Activated CD4-positive, alpha-beta T cell treated with anti-CD3 and anti-CD28 coated beads, Interleukin-2, Interleukin-4, amounts not matched to agents 100 ng/mL and 50 ng/mL, durations not matched to agents 16 hours and 8 hours (primary cell): ENCODE measurements around the gene POC1A.

Experiments used
- DNase-seq: peaks from one replicate; pipeline ENCODE4 v3.0.0-alpha.2; 2020; ENCODE audit warnings: low spot score

POC1A gene

DNA sequence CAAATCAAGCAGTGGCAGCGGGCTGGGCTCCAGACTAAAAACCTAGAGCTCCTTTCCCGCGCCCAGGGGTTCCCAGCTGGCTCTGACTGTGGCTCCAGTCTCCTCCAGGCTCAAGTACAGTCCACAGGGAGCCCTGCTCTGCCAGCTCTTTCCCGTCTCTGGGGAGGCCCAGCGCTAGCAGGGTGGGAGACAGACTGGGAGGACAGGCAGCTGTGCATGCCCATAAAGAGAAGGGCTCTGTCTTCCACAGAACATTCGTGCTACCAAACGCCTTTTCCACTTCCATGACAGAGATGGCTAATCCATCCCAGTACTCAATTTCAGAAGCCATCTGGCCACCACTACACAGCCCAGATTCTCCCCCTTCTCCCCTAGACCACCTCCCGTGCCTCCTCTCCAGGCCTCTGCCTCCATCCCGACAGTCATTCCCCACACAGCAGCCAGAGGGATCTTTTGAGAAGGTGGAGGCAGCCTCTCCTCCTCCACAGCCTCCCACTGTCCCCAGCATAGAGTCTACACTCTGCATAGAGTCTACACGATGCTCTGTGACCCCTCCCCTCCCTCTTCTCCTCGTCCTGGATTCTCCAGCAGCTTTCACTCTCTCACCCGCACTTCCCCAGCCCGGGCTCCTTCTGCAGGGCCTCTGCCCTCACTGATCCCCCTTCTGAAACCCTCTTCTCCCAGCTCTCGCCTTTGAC lies 91.0 kb downstream of the POC1A start:
- DNase-seq, result no peak

DNA sequence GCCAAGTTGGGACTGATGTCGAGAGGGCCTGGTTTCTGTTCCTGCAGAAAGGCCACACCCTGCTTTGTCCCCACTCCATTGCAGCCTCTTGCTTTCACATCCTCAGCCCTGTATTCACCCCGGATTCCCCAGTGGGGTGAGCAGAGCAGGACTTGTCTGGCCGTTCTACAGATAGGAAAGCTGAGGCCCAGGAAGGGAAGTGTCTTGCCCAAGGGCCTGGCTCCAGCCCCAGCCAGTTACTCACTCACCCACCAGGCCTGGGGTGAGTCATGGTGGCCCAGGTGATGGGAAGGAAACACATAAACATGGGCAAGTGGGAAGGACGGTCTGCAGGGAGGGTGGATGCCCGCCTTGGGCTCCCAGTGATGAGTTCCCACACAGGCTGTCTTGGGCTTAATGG lies 91.7 kb downstream of the POC1A start:
- DNase-seq, result no peak

GRCh38 chr3:52061121-52061910 lies 92.9 kb downstream of the POC1A start:
- no peak for DNase-seq

DNA sequence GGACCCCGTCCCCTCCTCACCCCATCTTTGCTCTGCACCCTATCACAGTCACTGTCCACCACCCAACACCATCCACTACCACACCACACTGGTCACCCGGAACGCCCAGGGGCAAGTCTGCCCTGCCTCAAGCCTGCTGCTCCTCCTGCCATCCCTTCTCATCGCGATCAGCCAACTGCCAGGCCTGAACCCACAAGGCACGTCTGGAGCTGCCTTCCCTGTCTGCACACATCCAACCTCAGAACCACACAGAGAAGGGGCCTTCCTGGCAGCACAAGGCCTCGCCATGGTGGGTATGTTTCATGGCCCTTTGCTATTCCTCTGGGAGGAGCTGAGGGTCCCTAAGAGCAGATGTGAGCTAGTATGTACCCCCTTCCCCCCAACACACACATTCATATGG lies 94.4 kb downstream of the POC1A start:
- no peak for DNase-seq

DNA sequence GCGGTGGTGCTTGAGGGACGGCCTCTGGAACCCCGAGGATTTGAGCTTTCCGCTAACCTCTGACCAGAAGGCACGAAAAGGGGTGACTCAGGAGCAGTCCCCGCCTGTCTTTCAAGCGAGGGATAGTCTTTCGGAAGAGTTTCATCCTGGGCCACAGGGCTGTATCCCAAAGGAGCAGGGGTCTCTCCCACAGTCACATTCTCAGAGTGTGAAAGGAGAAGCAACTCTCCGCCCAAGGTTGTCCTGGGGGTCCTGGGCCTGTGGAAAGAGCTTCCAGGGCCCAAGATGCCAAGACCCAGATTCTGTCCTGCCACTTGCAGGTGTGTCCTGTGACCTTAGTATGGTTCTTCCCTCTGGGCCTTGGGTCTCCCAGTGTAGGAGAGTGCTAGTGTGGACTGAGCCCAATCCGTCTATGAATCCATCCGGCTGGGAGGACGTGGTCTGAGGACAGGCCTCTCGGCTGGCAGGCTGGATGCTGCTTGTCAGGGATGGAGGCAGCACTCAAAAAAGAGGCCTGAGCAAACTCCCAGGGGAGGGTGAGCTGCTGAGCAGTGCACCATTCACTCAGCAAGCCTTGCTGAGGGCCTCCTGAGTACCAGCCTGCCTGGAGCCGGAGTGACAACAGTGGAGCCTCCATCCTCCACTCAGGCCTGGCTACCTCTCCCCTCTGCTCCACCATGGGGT lies 96.3 kb downstream of the POC1A start:
- no peak for DNase-seq

GRCh38 chr3:52056968-52057811 lies 97.0 kb downstream of the POC1A start:
- peak; percentile 100 for DNase-seq

- DNase-seq, result peak; percentile 63
Observed at GRCh38 chr3:52056521-52056967, 97.7 kb downstream of the POC1A start, which contains the start of gene DUSP7. TSS of gene DUSP7 (minus strand) at chr3:52056571. CDS start at chr3:52056366, 205 bp downstream.

- peak; percentile 31 for DNase-seq
Observed at GRCh38 chr3:52055537-52056351, 98.5 kb downstream of the POC1A start.

DNA sequence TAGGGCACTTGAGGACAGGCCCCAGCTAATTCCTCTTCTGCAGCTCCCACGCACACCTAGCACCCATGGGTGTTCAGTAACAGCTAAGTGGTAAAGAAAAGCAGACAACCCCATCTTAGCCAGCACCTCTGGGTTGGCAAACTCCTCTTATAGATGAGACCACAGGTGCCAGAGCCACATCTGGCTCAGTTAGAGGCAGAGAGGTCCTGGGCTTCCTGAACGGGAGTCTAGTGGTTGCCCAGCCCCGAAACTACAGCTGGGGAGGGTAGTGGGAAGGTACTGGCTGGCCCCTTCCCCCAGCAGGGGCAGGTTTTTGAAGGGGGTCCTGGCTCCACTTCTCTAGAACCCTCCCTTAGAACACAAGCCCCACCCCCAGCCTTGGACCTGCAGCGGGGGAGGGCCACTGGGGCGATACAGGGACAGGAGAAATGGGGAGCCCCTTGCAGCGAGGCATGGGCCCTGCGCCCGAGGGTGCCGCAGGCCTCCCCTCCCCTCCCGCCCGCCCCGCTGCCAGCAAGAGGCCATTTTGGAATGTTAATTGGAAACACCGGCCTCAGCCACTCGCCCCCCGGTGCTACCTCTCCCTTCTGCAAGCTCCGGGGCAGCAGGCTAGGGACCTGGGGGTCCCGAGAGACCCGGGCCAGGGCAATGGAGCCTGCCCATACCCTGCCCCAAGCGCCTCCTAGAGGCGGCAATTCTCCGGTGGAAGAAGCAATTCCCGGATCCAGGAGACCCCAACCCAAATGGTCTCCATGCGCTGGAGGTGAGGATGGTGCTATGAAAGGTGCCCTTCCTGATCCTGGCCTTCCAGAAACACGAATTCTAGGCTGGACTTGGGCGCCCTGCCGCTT lies 99.3 kb downstream of the POC1A start:
- DNase-seq, result peak; percentile 6

GRCh38 chr3:52053307-52054304 lies 100.6 kb downstream of the POC1A start:
- peak; percentile 33 for DNase-seq

- DNase-seq, result peak; percentile 69
Observed at GRCh38 chr3:52052831-52053306, 101.4 kb downstream of the POC1A start.

DNA sequence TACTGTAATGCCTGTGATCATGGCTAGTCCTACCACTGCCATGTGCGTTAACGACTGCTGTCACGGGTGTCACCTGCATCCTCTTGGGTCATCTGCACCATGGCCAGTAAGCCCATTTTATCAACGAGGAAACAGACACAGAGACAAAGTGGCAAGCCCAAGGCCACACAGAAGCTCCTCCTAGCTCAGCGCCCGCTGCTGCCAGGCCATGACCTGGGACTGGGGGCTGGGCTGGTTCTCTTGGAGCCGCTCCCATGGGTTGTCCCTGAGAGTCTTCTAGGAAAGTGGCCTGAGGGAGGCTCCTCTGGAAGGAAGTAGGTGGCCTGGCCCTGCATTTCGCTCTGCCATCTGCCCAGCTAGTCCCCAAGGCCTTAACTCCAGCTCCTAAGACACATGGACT lies 102.8 kb downstream of the POC1A start:
- DNase-seq, result no peak

GRCh38 chr3:52050571-52050970 lies 103.7 kb downstream of the POC1A start:
- no peak for DNase-seq

GRCh38 chr3:52049503-52049902 lies 104.7 kb downstream of the POC1A start:
- no peak for DNase-seq

DNA sequence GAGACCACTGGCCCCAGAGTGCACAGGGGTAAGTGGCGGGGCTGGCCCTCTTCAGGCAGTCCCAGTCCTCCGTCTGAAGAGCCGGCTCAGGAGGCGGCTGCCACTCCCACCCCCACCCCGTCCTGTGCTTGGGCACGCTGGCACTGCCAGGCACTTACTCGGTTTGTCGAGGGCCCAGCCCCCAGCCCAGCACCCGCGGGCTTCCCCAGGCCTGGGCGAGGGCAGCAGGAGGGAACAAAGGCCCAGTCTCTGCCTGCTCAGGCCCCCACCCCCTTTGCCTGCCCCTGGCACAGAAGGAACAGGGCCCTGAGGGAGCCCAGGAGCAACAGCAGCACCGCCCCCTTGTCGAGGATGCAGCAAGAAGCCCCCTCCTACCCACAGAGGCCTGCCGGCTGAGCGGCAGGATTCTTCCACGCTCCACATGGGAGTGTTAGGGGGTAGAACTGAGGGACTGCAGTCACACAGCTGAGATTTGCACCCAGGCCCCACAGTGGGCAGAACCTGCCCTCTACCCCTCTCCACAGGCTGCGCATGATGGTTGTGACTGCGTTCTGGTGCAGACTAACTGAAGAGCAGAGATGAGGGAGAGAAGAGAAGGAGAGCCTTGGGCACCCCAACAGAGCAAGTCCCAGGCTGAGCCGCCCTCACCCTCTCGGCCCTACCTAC lies 106.8 kb downstream of the POC1A start:
- DNase-seq, result no peak

DNA sequence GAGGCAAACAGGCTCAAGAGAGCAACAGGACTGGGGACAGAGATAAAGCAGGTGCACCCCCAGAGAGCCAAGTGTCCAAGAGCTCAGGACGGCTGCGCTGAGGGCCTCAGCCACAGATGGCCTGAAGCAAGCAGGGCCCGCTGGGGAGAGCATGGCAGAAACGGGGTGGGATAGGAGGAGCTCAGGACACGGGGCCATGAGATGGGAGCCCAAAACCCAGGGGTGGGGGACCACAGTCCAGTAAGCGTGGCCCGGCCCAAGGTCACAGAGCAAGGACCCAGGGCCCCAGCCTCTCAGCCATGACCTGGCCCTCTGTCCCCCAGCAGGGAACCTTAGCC lies 107.4 kb downstream of the POC1A start:
- DNase-seq, result no peak

- no peak for DNase-seq
Observed at GRCh38 chr3:52046186-52046901, 107.9 kb downstream of the POC1A start.
